HEK293T (cell line): ENCODE results near the gene PIK3R5.

Experiments used
- ARNT ChIP-seq: fragments of 450-650 bp; IDR thresholded peaks from 2 replicates; pipeline ENCODE4 v1.6.1; 2017; ENCODE audit warnings: mild to moderate bottlenecking
- BHLHE40 ChIP-seq: fragments of 450-650 bp; IDR thresholded peaks from 2 replicates; pipeline ENCODE4 v1.6.1; 2016; ENCODE audit warnings: mild to moderate bottlenecking, moderate library complexity, borderline replicate concordance
- CTBP1 ChIP-seq: fragments of 450-650 bp; IDR thresholded peaks from 2 replicates; pipeline ENCODE4 v1.6.1; 2016; ENCODE audit warnings: borderline replicate concordance
- FOXA1 ChIP-seq: fragments of 450-650 bp; IDR thresholded peaks from 2 replicates; pipeline ENCODE4 v1.6.1; 2016; ENCODE audit warnings: mild to moderate bottlenecking
- FOXK2 ChIP-seq: fragments of 450-650 bp; IDR thresholded peaks from 2 replicates; pipeline ENCODE4 v1.6.1; 2016; ENCODE audit warnings: mild to moderate bottlenecking
- FOXM1 ChIP-seq: fragments of 450-650 bp; IDR thresholded peaks from 2 replicates; pipeline ENCODE4 v1.6.1; 2017; ENCODE audit warnings: mild to moderate bottlenecking, borderline replicate concordance
- L3MBTL2 ChIP-seq: fragments of 450-650 bp; conservative IDR thresholded peaks from 2 replicates; pipeline ENCODE4 v1.6.1; 2016; ENCODE audit warnings: mild to moderate bottlenecking
- LEF1 ChIP-seq: fragments of 450-650 bp; IDR thresholded peaks from 2 replicates; pipeline ENCODE4 v1.6.1; 2017; ENCODE audit warnings: mild to moderate bottlenecking, borderline replicate concordance
- PKNOX1 ChIP-seq: fragments of 450-650 bp; IDR thresholded peaks from 2 replicates; pipeline ENCODE4 v1.6.1; 2016
- SP1 ChIP-seq: fragments of 450-650 bp; IDR thresholded peaks from 2 replicates; pipeline ENCODE4 v1.6.1; 2017
- SUZ12 ChIP-seq: fragments of 450-650 bp; IDR thresholded peaks from 2 replicates; pipeline ENCODE4 v1.6.1; 2016; ENCODE audit warnings: mild to moderate bottlenecking
- TARDBP ChIP-seq: fragments of 450-650 bp; IDR thresholded peaks from 2 replicates; pipeline ENCODE4 v1.6.1; 2016
- ZNF384 ChIP-seq: fragments of 450-650 bp; IDR thresholded peaks from 2 replicates; pipeline ENCODE4 v1.6.1; 2016

- TF ChIP-seq SUZ12, result no peak
- TF ChIP-seq BHLHE40, result no peak
- TF ChIP-seq SP1, result no peak
- no peak for TF ChIP-seq CTBP1
- no peak for TF ChIP-seq ARNT
- TF ChIP-seq L3MBTL2, result no peak
- no peak for TF ChIP-seq FOXM1
- TF ChIP-seq PKNOX1, result no peak
- TF ChIP-seq TARDBP, result no peak
- no peak for TF ChIP-seq LEF1
- TF ChIP-seq ZNF384, result no peak
- TF ChIP-seq FOXA1, result no peak
- TF ChIP-seq FOXK2, result no peak
These were observed 2.5 kb downstream of the PIK3R5 start for GRCh38 chr17:8963014-8963413.
